ENCODE data around the gene IGDCC3. TPM values are rescaled to one million over a fixed set of nuclear protein-coding genes. Genes with fewer than 3 reads are reported as not detected.
A peak's percentile ranks its signal among the peaks of the same experiment; 100 is the strongest.

The IGDCC3 gene
- total RNA-seq, 1 donor from 2014 or later: not detected

DNA sequence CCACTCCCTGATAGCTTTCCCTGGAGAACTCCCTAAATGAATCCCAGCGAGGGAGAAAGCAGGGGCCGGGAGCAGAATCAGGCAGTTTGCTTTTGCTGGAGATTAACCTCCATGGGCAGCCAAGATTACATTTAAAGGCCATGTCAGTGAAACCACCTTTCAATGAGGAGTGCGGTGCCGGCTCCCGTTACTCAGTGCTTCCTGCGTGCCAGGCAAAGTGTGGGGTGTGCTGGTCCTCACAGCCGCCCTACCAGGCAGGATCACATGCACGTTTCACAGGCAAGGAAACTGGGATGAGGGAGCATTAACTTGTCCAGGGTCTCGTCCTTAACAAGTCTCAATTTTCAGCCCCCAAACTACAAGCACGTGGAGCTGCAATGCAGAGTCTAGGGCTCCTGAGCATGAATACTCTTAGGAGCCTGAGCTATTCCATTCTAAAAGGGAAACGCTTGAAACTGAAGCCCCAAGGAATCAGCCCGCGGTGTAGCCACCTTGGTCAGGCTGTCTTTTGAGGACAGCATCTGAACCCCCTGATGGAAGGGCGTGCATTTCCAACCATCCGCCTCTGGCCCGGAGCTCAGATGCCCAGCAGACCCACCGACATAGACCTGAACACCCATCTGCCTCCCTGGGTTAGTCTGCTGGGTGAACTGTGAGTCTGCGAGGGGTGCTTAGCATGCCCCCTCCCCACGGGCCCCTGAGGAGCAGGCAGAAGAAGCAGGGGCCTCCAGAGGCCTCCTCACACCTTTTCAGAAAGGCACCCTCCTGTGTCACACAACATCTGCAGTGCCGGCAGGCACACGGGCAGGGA is 5.6 kb downstream of the IGDCC3 start:
- H3K36me3 ChIP-seq: no peaks in the 10 kb centered on the region
- DNase-seq: no peak
- H3K27me3 ChIP-seq (ENCODE audit: low read depth): peaks cover 43% of the 10 kb centered on the region
- H3K9me3 ChIP-seq: no peaks in the 10 kb centered on the region
- intact Hi-C loops (cut with DNase I): no loop called here
- TF ChIP-seq CTCF (IDR thresholded peaks at IDR 0.05): no peak
- H3K4me1 ChIP-seq: peaks cover 11% of the 10 kb centered on the region
- H3K4me3 ChIP-seq: no peak overlapping the region
- no peak overlapping the region for H3K27ac ChIP-seq
- no peak for ATAC-seq

DNA sequence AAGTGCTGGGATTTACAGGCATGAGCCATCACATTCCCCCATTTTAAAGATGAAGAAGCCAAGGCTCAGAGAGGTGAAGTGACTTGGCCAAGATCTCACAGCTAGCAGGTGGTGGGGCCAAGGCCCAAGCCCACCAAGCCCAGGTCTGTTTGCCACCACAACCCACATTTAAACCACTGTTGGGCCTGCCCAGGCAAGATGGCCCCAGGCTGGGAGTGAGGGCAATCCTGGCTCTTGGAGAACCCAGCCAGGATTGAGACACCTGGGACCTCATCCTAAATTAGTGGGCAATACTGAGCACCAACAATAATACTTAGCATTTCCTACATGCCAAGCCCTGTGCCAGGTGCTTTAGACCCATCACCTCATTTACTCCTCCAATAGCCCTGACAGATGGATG is 6.9 kb downstream of the IGDCC3 start:
- no peak for ATAC-seq
- intact Hi-C loops (cut with DNase I): no loop called here
- no peak for DNase-seq
- no peak overlapping the region for H3K4me3 ChIP-seq
- no peak overlapping the region for H3K27ac ChIP-seq
- H3K9me3 ChIP-seq: no peaks in the 10 kb centered on the region
- H3K27me3 ChIP-seq (ENCODE audit: low read depth): peaks cover 30% of the 10 kb centered on the region
- TF ChIP-seq CTCF (IDR thresholded peaks at IDR 0.05): no peak
- H3K4me1 ChIP-seq: no peaks in the 10 kb centered on the region
- no peaks in the 10 kb centered on the region for H3K36me3 ChIP-seq

DNA sequence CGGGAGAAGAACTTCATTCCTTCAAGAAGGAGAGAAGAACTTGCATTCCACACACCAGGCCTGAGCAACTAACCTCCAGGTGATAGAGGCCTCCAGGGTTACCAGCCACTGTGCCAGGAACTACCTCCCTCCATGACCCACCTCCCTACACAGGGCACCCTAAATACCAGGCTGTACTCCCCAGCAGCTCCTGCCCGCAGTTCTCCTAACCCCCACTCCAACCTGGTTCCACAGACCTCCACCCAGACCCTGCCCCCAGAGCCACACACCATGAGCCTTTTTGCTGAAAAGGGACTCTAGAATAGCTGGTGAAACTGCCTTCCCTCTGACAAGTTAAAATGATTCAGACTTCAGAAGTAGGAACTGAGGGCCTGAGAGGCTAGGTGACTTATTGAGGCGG is 8.2 kb downstream of the IGDCC3 start:
- Histone ChIP-seq H3K27me3 (ENCODE audit: low read depth) (peaks cover 17% of the 10 kb centered on the region), H3K9me3 (no peaks in the 10 kb centered on the region), H3K36me3 (no peaks in the 10 kb centered on the region), H3K27ac (no peak overlapping the region), H3K4me3 (no peak overlapping the region), H3K4me1 (no peaks in the 10 kb centered on the region)
- TF ChIP-seq CTCF (IDR thresholded peaks at IDR 0.05): no peak
- DNase-seq (no peak), ATAC-seq (no peak)
- intact Hi-C loops (cut with DNase I): no loop called here

GRCh38 chr15:65369212-65369547 is 8.6 kb downstream of the IGDCC3 start:
- Histone ChIP-seq H3K9me3 (no peaks in the 10 kb centered on the region), H3K4me1 (no peaks in the 10 kb centered on the region), H3K4me3 (no peak overlapping the region), H3K36me3 (no peaks in the 10 kb centered on the region), H3K27me3 (ENCODE audit: low read depth) (peaks cover 14% of the 10 kb centered on the region), H3K27ac (no peak overlapping the region)
- ATAC-seq: peak in 1 of 2 donors; percentile 8
- no peak for DNase-seq
- no peak for TF ChIP-seq CTCF (IDR thresholded peaks at IDR 0.05)
- intact Hi-C loops (cut with DNase I): no loop called here

DNA sequence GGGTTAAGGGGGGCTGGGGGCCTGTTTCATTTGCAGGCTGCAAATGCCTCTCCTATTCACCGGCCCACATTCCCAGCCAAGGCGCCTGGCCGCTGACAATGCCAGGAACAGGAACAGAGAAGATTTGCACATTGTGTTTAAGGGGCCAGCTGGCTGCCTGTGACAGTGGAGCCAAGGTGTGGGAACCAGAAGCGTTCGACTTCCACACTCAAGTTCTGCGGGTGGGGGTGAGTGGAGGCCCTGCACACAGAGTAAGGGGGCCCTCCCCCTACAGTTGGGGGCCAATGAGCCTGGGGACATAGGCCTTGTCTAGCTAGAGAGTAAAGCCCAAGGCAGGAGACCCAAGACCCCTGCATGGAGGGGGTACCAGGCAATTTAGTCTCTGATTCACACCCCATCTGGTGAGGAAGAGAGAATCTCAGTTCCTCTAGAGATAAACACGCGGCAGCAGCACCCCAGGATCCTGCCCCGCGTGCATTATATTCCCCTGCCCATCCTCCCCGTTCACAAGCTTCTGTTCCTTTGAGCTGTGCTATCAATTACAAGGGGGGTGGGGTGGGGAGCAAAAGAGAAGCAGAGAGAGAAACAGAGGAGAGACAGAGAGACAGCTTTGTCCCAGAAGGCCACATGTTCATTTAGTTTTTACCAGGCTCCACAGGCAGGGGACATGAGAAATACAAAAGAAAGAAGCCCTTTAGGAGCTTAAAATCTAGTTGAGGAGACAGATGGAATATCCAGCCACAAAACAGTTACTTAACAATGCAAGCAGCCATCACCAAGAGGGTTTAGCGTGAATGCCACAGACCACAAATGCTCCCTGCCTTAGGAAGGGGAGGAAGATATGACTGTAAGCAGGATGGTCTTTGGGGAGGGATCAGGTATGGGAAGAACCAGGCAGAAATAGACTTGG is 9.2 kb downstream of the IGDCC3 start:
- ATAC-seq: no peak
- no peak for TF ChIP-seq CTCF (IDR thresholded peaks at IDR 0.05)
- Histone ChIP-seq H3K4me3 (no peak overlapping the region), H3K4me1 (no peaks in the 10 kb centered on the region), H3K27me3 (ENCODE audit: low read depth) (peaks cover 9% of the 10 kb centered on the region), H3K36me3 (no peaks in the 10 kb centered on the region), H3K27ac (no peak overlapping the region), H3K9me3 (no peaks in the 10 kb centered on the region)
- no peak for DNase-seq
- intact Hi-C loops (cut with DNase I): no loop called here

Measured in lower lobe of right lung (tissue), 2 donors.